Right lobe of liver (tissue), 6 donors: ENCODE data around the gene COX18. TPM values are rescaled to one million over a fixed set of nuclear protein-coding genes. Genes with fewer than 3 reads are reported as not detected.

ENCODE experiments used
- ATAC-seq, 4 donors: fragments of 200-7000 bp; cut with Tn5 transposase; one replicate each; pipeline ENCODE4 v1.9.1; 2020; ENCODE audit warnings: mild to moderate bottlenecking in 4 of 4, moderate library complexity in 4 of 4
- DNase-seq, 3 donors: peaks; one replicate each; pipeline ENCODE4 v3.0.0-alpha.2; 2020
- H3K27ac ChIP-seq, 3 donors: fragments of 200-600 bp; one replicate each; pipeline ENCODE4 v1.8.0; 2022
- H3K27me3 ChIP-seq, 2 donors: fragments of 200-600 bp; one replicate each; pipeline ENCODE4 v1.8.0; 2022
- H3K36me3 ChIP-seq, 4 donors: fragments of 200-600 bp; sonication (generic) in 1 of 4; one replicate each; pipeline versions ENCODE4 v1.5.1 to v1.8.0; 2017 to 2022; ENCODE audit warnings: control low read depth in 1 of 4
- H3K4me1 ChIP-seq, 4 donors: fragments of 200-600 bp; sonication (generic) in 1 of 4; one replicate each; pipeline versions ENCODE4 v1.5.1 to v1.8.0; 2017 to 2022; ENCODE audit warnings: control low read depth in 1 of 4
- H3K4me3 ChIP-seq, 3 donors: fragments of 200-600 bp; one replicate each; pipeline ENCODE4 v1.8.0; 2022
- H3K9me3 ChIP-seq, 4 donors: fragments of 200-600 bp; sonication (generic) in 1 of 4; one replicate each; pipeline versions ENCODE4 v1.5.1 to v1.8.0; 2017 to 2022; ENCODE audit warnings: control low read depth in 1 of 4
- CTCF ChIP-seq, 4 donors: fragments of 200-600 bp in 3 of 4; fragments of 450-650 bp in 1 of 4; IDR thresholded peaks; one replicate each; pipeline versions ENCODE4 v1.5.1 to v1.8.0; 2016 to 2022; ENCODE audit warnings: antibody characterized with exemption in 4 of 4, mild to moderate bottlenecking in 2 of 4
- POLR2A ChIP-seq: fragments of 450-650 bp; IDR thresholded peaks from one replicate; pipeline ENCODE4 v1.6.1; 2017; ENCODE audit warnings: antibody characterized with exemption, mild to moderate bottlenecking
- WGBS: methylation state at CpG from one replicate; pipeline ENCODE4 v1.1.6; 2018; ENCODE audit warnings: low coverage, low lambda C conversion rate; ENCODE audit not compliant: insufficient coverage; ENCODE audit errors: missing lambda C conversion rate; 5-methylcytosine and 5-hydroxymethylcytosine counted together
- intact Hi-C, 2 donors: fragments of 100-400 bp; cut with DNase I; formaldehyde crosslinking; loops; one replicate each; pipeline versions ENCODE4 v1.11.2 to v1.14.1; 2022
- small RNA-seq, 2 experiments: library from RNA; depleted of rRNA; stranded (forward); fragments of <200 nt; gene quantifications; one replicate each; pipeline ENCODE3, GENCODE V24; 2016
- total RNA-seq, 6 experiments: library from RNA; depleted of rRNA in 2 of 6; stranded (reverse); fragments of >200 nt in 2 of 6; fragmentation: NEBNext Ultra II Directional in 3 of 6; extraction: Animal tissue kit (Norgen Biotek cat#: 25700) in 3 of 6; gene quantifications; one replicate each; pipeline versions ENCODE4 v1.1.0 to v1.2.4, GENCODE V29; 2016 to 2023
- donor health status: DM: no; HTN: yes; CAD: no.
- donor health status: DM: no; HTN: no; CAD: no.
- donor health status: DM: no; HTN: no; CAD: no.
- donor health status: DM: no; HTN: yes; CAD: no.
- donor health status: DM: no; HTN: yes; CAD: no.

COX18 gene
- total RNA-seq, 6 experiments from 2014 or later: 12.4 to 28.9 (median 17.0) TPM

- Histone ChIP-seq H3K36me3 (no peaks in the 10 kb centered on the region), H3K9me3 (no peaks in the 10 kb centered on the region), H3K4me3 (no peak overlapping the region), H3K27ac (no peak overlapping the region), H3K27me3 (no peaks in the 10 kb centered on the region), H3K4me1 (no peaks in the 10 kb centered on the region)
- TF ChIP-seq CTCF (IDR thresholded peaks at IDR 0.05) (no peak), POLR2A (no peak)
- DNase-seq: no peak
- intact Hi-C loops: no loop called here
- 95% methylated on average over 1 of the region's 1 CpG for WGBS
- no peak for ATAC-seq
These were observed 61.9 kb downstream of the COX18 start for GRCh38 chr4:73007526-73008100.

GRCh38 chr4:73006286-73006990, 63.1 kb downstream of the COX18 start:
- Histone ChIP-seq H3K36me3 (no peaks in the 10 kb centered on the region), H3K4me1 (no peaks in the 10 kb centered on the region), H3K9me3 (no peaks in the 10 kb centered on the region), H3K27me3 (no peaks in the 10 kb centered on the region), H3K4me3 (no peak overlapping the region), H3K27ac (no peak overlapping the region)
- TF ChIP-seq POLR2A: no peak
- TF ChIP-seq CTCF (IDR thresholded peaks at IDR 0.05): no peak
- WGBS: 75% methylated on average over 6 of the region's 6 CpGs
- intact Hi-C loops: no loop called here
- no peak for DNase-seq
- ATAC-seq: no peak

- no peak for TF ChIP-seq CTCF (IDR thresholded peaks at IDR 0.05)
- no peak for TF ChIP-seq POLR2A
- Histone ChIP-seq H3K27me3 (no peaks in the 10 kb centered on the region), H3K36me3 (no peaks in the 10 kb centered on the region), H3K4me3 (no peak overlapping the region), H3K4me1 (no peaks in the 10 kb centered on the region), H3K27ac (no peak overlapping the region), H3K9me3 (no peaks in the 10 kb centered on the region)
- ATAC-seq (no peak), DNase-seq (no peak)
- WGBS: 73% methylated on average over 1 of the region's 1 CpG
- intact Hi-C loops: no loop called here
These were observed 64.0 kb downstream of the COX18 start for GRCh38 chr4:73005514-73005913.

Small RNA genes within 50 kb of the gene (small RNA-seq; reads per million reads assigned to genes)
- 0 reads per million in 2 experiments for gene RNU6ATAC5P

Other genes with a start within 250 kb of the COX18 start
- gene ANKRD17, start 189.1 kb upstream of the COX18 start, total RNA-seq: 10 to 100 TPM; 25.1 to 34.0 (median 28.1) TPM